Sigmoid colon (tissue), 7 donors: ENCODE results near the gene HEPN1. TPM values are rescaled to one million over a fixed set of nuclear protein-coding genes. Genes with fewer than 3 reads are reported as not detected.
A peak's percentile ranks its signal among the peaks of the same experiment; 100 is the strongest.
"Not testable (repeated sequence)": the region's sequence is repeated elsewhere in the genome, so short reads cannot be mapped to it uniquely, and the experiment has no call there.

Experiments
- DNase-seq: peaks from one replicate; pipeline ENCODE4 v3.0.0-alpha.2; 2019
- H3K27ac ChIP-seq, 4 donors: fragments of 200-600 bp; sonication (generic); one replicate each; pipeline ENCODE4 v1.5.1; 2016 to 2019; ENCODE audit warnings: mild to moderate bottlenecking in 1 of 4
- H3K27me3 ChIP-seq, 3 donors: fragments of 200-600 bp; sonication (generic); one replicate each; pipeline ENCODE4 v1.5.1; 2019; ENCODE audit warnings: mild to moderate bottlenecking in 1 of 3
- H3K36me3 ChIP-seq, 4 donors: fragments of 200-600 bp; sonication (generic); one replicate each; pipeline ENCODE4 v1.5.1; 2016 to 2019
- H3K4me1 ChIP-seq, 4 donors: fragments of 200-600 bp; sonication (generic); one replicate each; pipeline ENCODE4 v1.5.1; 2017 to 2019
- H3K4me3 ChIP-seq, 4 donors: fragments of 200-600 bp; sonication (generic); one replicate each; pipeline ENCODE4 v1.5.1; 2017 to 2019; ENCODE audit warnings: mild to moderate bottlenecking in 2 of 4, moderate library complexity in 1 of 4
- H3K9me3 ChIP-seq, 4 donors: fragments of 200-600 bp in 3 of 4; sonication (generic) in 3 of 4; one replicate each; pipeline versions ENCODE4 v1.5.1 to v1.6.1; 2013 to 2019
- CTCF ChIP-seq, 4 experiments: fragments of 450-650 bp in 3 of 4; fragments of 200-600 bp in 1 of 4; IDR thresholded peaks; one replicate each; pipeline ENCODE4 v1.5.1; 2016 to 2019; ENCODE audit warnings: antibody characterized with exemption in 4 of 4, mild to moderate bottlenecking in 3 of 4, moderate library complexity in 2 of 4
- EP300 ChIP-seq, 4 donors: sonication (generic); formaldehyde crosslinking; IDR thresholded peaks; one replicate each; pipeline ENCODE4 v1.6.1; 2017; ENCODE audit warnings: antibody characterized with exemption in 4 of 4
- POLR2A ChIP-seq, 2 donors: fragments of 450-650 bp; IDR thresholded peaks; one replicate each; pipeline ENCODE4 v1.6.1; 2016; ENCODE audit warnings: antibody characterized with exemption in 2 of 2, mild to moderate bottlenecking in 2 of 2, moderate library complexity in 2 of 2
- POLR2AphosphoS5 ChIP-seq, 4 donors: sonication (generic); formaldehyde crosslinking; IDR thresholded peaks; one replicate each; pipeline ENCODE4 v1.6.1; 2017; ENCODE audit warnings: antibody characterized with exemption in 4 of 4
- WGBS, 2 donors: extraction: QIAGEN DNeasy Blood & Tissue Kit; methylation state at CpG; one replicate each; pipeline ENCODE4 v1.1.7; 2013; 5-methylcytosine and 5-hydroxymethylcytosine counted together
- intact Hi-C: fragments of 100-400 bp; cut with DNase I; formaldehyde crosslinking; loops from one replicate; pipeline ENCODE4 v1.15.1; 2023
- polyA plus RNA-seq, 3 donors: library from polyadenylated mRNA; stranded (reverse); fragments of 200-250 nt; gene quantifications; one replicate each; pipeline ENCODE4 v1.2.3, GENCODE V29; 2013
- total RNA-seq, 4 donors: library from RNA; depleted of rRNA; stranded (reverse); fragments of >200 nt; gene quantifications; one replicate each; pipeline ENCODE4 v1.1.0, GENCODE V29; 2016
- donor health status: healthy with polysubstance abuse.
- donor health status: Bipolar disorder and iron deficiency.
- donor health status: healthy.

The HEPN1 gene
- total and polyA plus RNA-seq, 7 donors = 0.04 TPM; not detected in 6

GRCh38 chr11:124953753-124954589 lies 34.9 kb downstream of the HEPN1 start, which contains the start of gene CCDC15:
Gene CCDC15 (plus strand): TSS chr11:124954202. CDS start chr11:124954733, 531 bp downstream.
- H3K27ac ChIP-seq = peak within 1 kb of the TSS; percentile 80 to 89 (median 82)
- peak; percentile 98 for DNase-seq
- no peaks in the 10 kb centered on the region for H3K9me3 ChIP-seq
- no peaks in the 10 kb centered on the region for H3K27me3 ChIP-seq
- no peaks in the 10 kb centered on the region for H3K36me3 ChIP-seq
- H3K4me3 ChIP-seq = peak within 1 kb of the TSS; percentile 58 to 69 (median 62)
- intact Hi-C loops = loop anchor here (2.0 to 10.0 kb wide), 8 partner anchors 77 to 1212 kb away; partner anchors contain the start of genes MSANTD2, STT3A, TMEM218 and VSIG2
- WGBS, 2 donors = 1% methylated on average over 54 of the region's 54 CpGs
- TF ChIP-seq POLR2A (IDR thresholded peaks at IDR 0.05) (peak; percentile 79 to 84), POLR2AphosphoS5 (IDR thresholded peaks at IDR 0.05) (peak; percentile 96 to 97 (median 96)), EP300 (IDR thresholded peaks at IDR 0.05) (peak in 1 of 4 donors; percentile 35), CTCF (IDR thresholded peaks at IDR 0.05) (no peak)
- peaks cover 0 to 13% (median 10%) of the 10 kb centered on the region in 4 donors for H3K4me1 ChIP-seq

GRCh38 chr11:124954590-124954955 lies 35.5 kb downstream of the HEPN1 start:
- Histone ChIP-seq H3K27ac (peak overlapping the region; percentile 80 to 89 (median 82)), H3K27me3 (no peaks in the 10 kb centered on the region), H3K36me3 (no peaks in the 10 kb centered on the region), H3K4me3 (peak overlapping the region in 3 of 4 donors; percentile 60 to 69 (median 65)), H3K4me1 (peaks cover 0 to 13% (median 10%) of the 10 kb centered on the region in 4 donors), H3K9me3 (no peaks in the 10 kb centered on the region)
- intact Hi-C loops = loop anchor here (2.0 to 10.0 kb wide), 7 partner anchors 152 to 1212 kb away; partner anchors contain the start of genes MSANTD2, STT3A, TMEM218 and VSIG2
- 34 to 35% methylated on average over 6 of the region's 6 CpGs for WGBS, 2 donors
- TF ChIP-seq EP300 (IDR thresholded peaks at IDR 0.05) = no peak
- no peak for DNase-seq

GRCh38 chr11:124955035-124955434 lies 36.0 kb downstream of the HEPN1 start:
- no peak overlapping the region for H3K27ac ChIP-seq
- DNase-seq = no peak
- TF ChIP-seq EP300 (IDR thresholded peaks at IDR 0.05) = no peak
- TF ChIP-seq CTCF (IDR thresholded peaks at IDR 0.05) = no peak
- TF ChIP-seq POLR2AphosphoS5 (IDR thresholded peaks at IDR 0.05) = no peak
- no peak for TF ChIP-seq POLR2A (IDR thresholded peaks at IDR 0.05)
- peaks cover 0 to 13% (median 10%) of the 10 kb centered on the region in 4 donors for H3K4me1 ChIP-seq
- H3K9me3 ChIP-seq = no peaks in the 10 kb centered on the region
- no peaks in the 10 kb centered on the region for H3K36me3 ChIP-seq
- H3K27me3 ChIP-seq = no peaks in the 10 kb centered on the region
- H3K4me3 ChIP-seq = no peak overlapping the region
- intact Hi-C loops = loop anchor here (2.0 to 10.0 kb wide), 5 partner anchors 200 to 920 kb away; partner anchors contain the start of genes STT3A and VSIG2

- no peaks in the 10 kb centered on the region for H3K36me3 ChIP-seq
- no peak overlapping the region for H3K4me3 ChIP-seq
- intact Hi-C loops = loop anchor here (1.0 to 5.0 kb wide), 2 partner anchors 179 to 440 kb away; no protein-coding TSS in a partner anchor
- no peak for DNase-seq
- no peaks in the 10 kb centered on the region for H3K4me1 ChIP-seq
- 20 to 22% methylated on average over 5 of the region's 5 CpGs for WGBS, 2 donors
- no peak overlapping the region for H3K27ac ChIP-seq
- no peaks in the 10 kb centered on the region for H3K27me3 ChIP-seq
- no peaks in the 10 kb centered on the region for H3K9me3 ChIP-seq
- TF ChIP-seq EP300 (IDR thresholded peaks at IDR 0.05) = no peak
- TF ChIP-seq CTCF (IDR thresholded peaks at IDR 0.05) = peak; percentile 35 to 69 (median 51)
Observed at GRCh38 chr11:124961972-124962609, 43.0 kb downstream of the HEPN1 start.

GRCh38 chr11:124968197-124968596 lies 49.1 kb downstream of the HEPN1 start:
- H3K4me1 ChIP-seq, H3K36me3 ChIP-seq, H3K27ac ChIP-seq, H3K9me3 ChIP-seq, H3K4me3 ChIP-seq, intact Hi-C loops, H3K27me3 ChIP-seq, DNase-seq: not testable (repeated sequence)
- 89% methylated on average over 13 of the region's 13 CpGs for WGBS, 2 donors

Other genes starting within 250 kb of the HEPN1 start
- 1 to 10 TPM; 2.5 to 7.2 (median 4.3) TPM for gene SIAE, start 245.5 kb upstream of the HEPN1 start, total RNA-seq
- gene SIAE, start 245.5 kb upstream of the HEPN1 start, polyA plus RNA-seq = 10 to 100 TPM; 13.2 to 62.2 (median 24.7) TPM
- gene SPA17, start 245.3 kb upstream of the HEPN1 start, total RNA-seq = 1 to 10 TPM; 2.3 to 7.1 (median 5.2) TPM
- 10 to 100 TPM; 12.6 to 23.8 (median 15.6) TPM for gene SPA17, start 245.3 kb upstream of the HEPN1 start, polyA plus RNA-seq
- 1 to 10 TPM in 2 of 4 donors, under 1 TPM in 1, not detected in 1; 0.95 to 1.3 (median 1.1) TPM for gene NRGN, start 179.3 kb upstream of the HEPN1 start, total RNA-seq
- gene NRGN, start 179.3 kb upstream of the HEPN1 start, polyA plus RNA-seq = 1 to 10 TPM in 2 of 3 donors, not detected in 1; 1.8 to 7.4 TPM
- 1 to 10 TPM in 1 of 4 donors, under 1 TPM in 2, not detected in 1; 0.36 to 3.0 (median 0.49) TPM for gene VSIG2, start 167.0 kb upstream of the HEPN1 start, total RNA-seq
- gene VSIG2, start 167.0 kb upstream of the HEPN1 start, polyA plus RNA-seq = 10 to 100 TPM; 54.6 to 79.3 (median 66.9) TPM
- 1 to 10 TPM; 4.6 to 9.7 (median 7.6) TPM for gene ESAM, start 157.0 kb upstream of the HEPN1 start, total RNA-seq
- 10 to 100 TPM in 1 of 3 donors, 1 to 10 TPM in 2; 2.3 to 14.9 (median 3.6) TPM for gene ESAM, start 157.0 kb upstream of the HEPN1 start, polyA plus RNA-seq
- gene MSANTD2, start 118.8 kb upstream of the HEPN1 start, total RNA-seq = 10 to 100 TPM in 3 of 4 donors, 1 to 10 TPM in 1; 8.6 to 23.8 (median 16.0) TPM
- gene MSANTD2, start 118.8 kb upstream of the HEPN1 start, polyA plus RNA-seq = 1 to 10 TPM; 1.6 to 5.2 (median 1.8) TPM
- gene ROBO3, start 53.8 kb upstream of the HEPN1 start, total RNA-seq = 10 to 100 TPM in 2 of 4 donors, 1 to 10 TPM in 2; 9.1 to 37.7 (median 10.1) TPM
- 1 to 10 TPM; 1.6 to 7.8 (median 2.4) TPM for gene ROBO3, start 53.8 kb upstream of the HEPN1 start, polyA plus RNA-seq
- gene ROBO4, start 21.4 kb upstream of the HEPN1 start, total RNA-seq = 10 to 100 TPM in 2 of 4 donors, 1 to 10 TPM in 2; 8.1 to 13.8 (median 11.0) TPM
- gene ROBO4, start 21.4 kb upstream of the HEPN1 start, polyA plus RNA-seq = 1 to 10 TPM in 2 of 3 donors, under 1 TPM in 1; 0.46 to 6.2 (median 1.2) TPM
- 1 to 10 TPM in 2 of 4 donors, under 1 TPM in 2; 0.27 to 5.5 (median 1.2) TPM for gene HEPACAM, start 16.8 kb downstream of the HEPN1 start, total RNA-seq
- gene HEPACAM, start 16.8 kb downstream of the HEPN1 start, polyA plus RNA-seq = under 1 TPM in 1 of 3 donors, not detected in 2; 0.52 TPM
- under 1 TPM; 0.41 to 0.99 (median 0.77) TPM for gene CCDC15, start 35.0 kb downstream of the HEPN1 start, total RNA-seq
- gene CCDC15, start 35.0 kb downstream of the HEPN1 start, polyA plus RNA-seq = under 1 TPM; 0.46 to 0.66 (median 0.60) TPM
- gene SLC37A2, start 144.1 kb downstream of the HEPN1 start, total RNA-seq = 10 to 100 TPM in 1 of 4 donors, 1 to 10 TPM in 3; 3.4 to 10.3 (median 6.6) TPM
- gene SLC37A2, start 144.1 kb downstream of the HEPN1 start, polyA plus RNA-seq = 10 to 100 TPM in 1 of 3 donors, 1 to 10 TPM in 2; 1.2 to 14.1 (median 3.5) TPM
- gene TMEM218, start 192.4 kb downstream of the HEPN1 start, total RNA-seq = 10 to 100 TPM; 14.0 to 34.6 (median 26.0) TPM
- gene TMEM218, start 192.4 kb downstream of the HEPN1 start, polyA plus RNA-seq = 10 to 100 TPM; 12.0 to 23.3 (median 15.6) TPM
- 1 to 10 TPM; 1.4 to 4.7 (median 1.7) TPM for gene PKNOX2, start 245.5 kb downstream of the HEPN1 start, total RNA-seq
- gene PKNOX2, start 245.5 kb downstream of the HEPN1 start, polyA plus RNA-seq = 1 to 10 TPM in 1 of 3 donors, under 1 TPM in 2; 0.23 to 1.2 (median 0.60) TPM